GM21526 (cell line): ENCODE data around the gene ARHGEF40.

Experiments
- ATAC-seq: cut with Tn5 transposase; IDR thresholded peaks from one replicate; pipeline ENCODE4 v1.9.1; 2021; ENCODE audit warnings: moderate library complexity; ENCODE audit not compliant: unreplicated experiment, low FRiP score

Gene ARHGEF40

GRCh38 chr14:21070083-21070609, at the start of gene ARHGEF40:
TSS of gene ARHGEF40 (plus strand) at chr14:21070304. CDS start at chr14:21070397, 93 bp downstream.
- no peak for ATAC-seq

DNA sequence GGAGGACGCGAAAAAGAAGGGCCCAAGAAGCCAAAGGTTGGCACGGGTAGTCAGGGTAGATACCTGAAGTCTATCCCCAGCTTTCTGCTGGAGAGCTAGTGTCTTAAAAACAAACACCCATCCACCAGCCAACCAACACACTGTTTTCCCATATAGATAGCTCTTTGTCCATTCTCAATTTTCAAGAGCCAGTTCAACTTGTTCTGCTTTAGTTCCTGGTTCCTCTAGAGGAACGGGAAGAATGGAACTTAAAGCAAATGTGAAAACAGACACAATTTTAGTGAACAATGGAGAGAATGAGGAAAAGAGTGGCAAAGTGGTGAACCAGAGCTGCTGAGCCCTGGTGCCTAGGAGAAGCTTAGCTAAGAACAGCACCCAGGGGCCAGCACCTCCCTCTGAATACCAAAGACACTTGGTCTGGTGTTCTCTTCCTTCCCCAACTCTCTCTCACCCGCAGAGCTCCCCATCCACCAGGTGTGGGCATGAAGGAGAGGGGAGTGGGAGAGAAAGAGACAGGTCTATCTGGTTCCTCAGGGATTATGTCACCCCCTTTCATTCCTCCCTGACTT, 49.0 kb upstream of the ARHGEF40 start:
- no peak for ATAC-seq

- no peak for ATAC-seq
Observed at GRCh38 chr14:21022686-21023085, 47.4 kb upstream of the ARHGEF40 start.

DNA sequence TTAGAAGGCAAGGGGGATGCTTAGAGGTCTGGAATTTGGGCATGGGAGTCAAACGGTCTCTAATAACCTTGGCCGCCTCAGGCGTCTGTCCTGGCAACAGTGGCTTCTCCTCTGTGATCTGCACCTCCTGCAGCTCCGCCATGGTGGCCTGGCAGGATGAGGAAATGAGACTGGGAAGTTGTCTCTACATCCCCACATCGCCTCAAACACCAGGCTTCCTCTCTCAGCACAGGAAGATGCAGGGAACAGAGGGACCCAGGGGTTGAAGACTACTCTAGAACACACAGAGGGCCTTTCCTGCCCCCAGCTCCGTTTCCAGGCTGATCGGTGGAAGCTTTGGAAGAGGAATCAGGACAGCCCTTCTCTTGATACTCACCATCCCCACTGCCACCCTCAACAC, 46.9 kb upstream of the ARHGEF40 start:
- ATAC-seq = no peak

DNA sequence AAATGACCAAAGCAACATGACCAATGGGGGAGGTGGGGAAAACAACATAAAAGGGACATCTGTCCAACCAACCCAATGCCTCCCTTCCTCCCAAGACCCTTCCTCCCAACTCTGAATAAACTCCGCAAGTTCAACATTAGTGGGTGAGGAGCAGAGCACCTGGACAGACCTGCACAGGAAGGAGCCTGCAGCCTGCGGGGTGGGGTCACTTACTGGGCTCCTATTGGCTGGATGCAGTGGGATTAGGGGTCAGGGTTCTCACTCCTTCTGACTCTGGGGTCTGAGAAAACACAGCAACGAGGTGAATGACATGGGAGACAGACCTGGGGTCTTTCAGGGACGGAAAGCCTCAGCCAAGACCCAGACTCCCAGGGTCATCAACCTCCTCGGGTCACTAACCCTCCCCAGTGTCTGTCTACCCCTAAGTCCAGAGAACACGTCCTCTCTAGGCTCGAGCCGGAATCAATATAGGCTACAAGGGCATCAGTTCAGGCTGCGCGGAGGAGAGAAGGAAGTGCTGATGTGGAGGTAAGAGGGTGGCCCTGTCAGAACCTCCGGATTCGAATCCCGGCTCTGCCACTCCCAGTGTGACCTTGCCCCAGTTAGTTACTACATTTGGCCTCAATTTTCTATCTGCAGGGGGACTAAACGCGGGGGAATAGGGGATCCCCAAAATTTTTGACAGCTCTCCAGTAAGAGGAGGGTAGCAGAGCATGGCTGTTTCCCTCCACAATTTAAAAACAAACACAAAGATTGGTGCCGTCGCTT, 46.1 kb upstream of the ARHGEF40 start:
- no peak for ATAC-seq

GRCh38 chr14:21024585-21025370, 45.3 kb upstream of the ARHGEF40 start, which contains the start of gene NDRG2:
TSS of gene NDRG2 (minus strand) at chr14:21025061. CDS start at chr14:21023315, 1,746 bp downstream.
- no peak for ATAC-seq

GRCh38 chr14:21025371-21026273, 44.5 kb upstream of the ARHGEF40 start:
- no peak for ATAC-seq

DNA sequence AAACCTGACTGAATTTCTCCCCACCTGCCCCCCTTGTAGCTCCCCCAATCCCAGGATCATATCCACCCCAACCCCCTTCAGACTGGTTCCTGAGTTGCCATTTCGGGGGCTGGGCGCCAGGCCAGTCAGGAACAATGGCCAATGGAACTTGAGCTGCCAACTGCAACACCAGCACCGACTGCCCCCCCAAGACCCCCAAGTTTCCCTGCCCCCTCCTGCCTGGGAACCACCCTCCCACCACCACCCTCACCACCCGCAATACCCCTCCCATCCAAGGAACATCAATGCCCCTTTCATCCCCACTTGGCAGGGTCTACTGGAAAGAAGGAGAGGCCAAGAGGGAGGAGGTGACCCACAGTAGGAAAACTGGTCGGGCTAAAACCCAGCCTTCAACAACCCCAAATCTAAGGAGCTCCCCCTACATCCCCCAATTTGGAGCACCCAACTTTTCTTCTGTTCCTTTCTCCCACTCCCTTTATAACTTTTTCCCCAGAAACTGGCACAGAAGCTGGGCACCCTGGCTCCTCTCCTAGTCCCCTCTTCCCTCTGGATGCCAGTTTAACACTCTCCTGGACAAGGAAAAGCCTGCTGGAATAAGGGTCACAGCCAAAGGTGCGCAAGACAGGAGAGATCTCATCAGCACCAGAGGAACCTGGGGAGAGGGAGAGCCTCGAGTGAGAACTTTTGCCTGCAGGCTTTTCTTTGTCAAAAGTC, 43.7 kb upstream of the ARHGEF40 start:
- ATAC-seq = no peak

- ATAC-seq = no peak
Observed at GRCh38 chr14:21026988-21027315, 43.2 kb upstream of the ARHGEF40 start.

GRCh38 chr14:21029917-21030316, 40.2 kb upstream of the ARHGEF40 start, which contains the start of gene TPPP2:
TSS of gene TPPP2 (plus strand) at chr14:21030217. CDS start at chr14:21030582, 365 bp downstream.
- ATAC-seq = no peak

- no peak for ATAC-seq
Observed at GRCh38 chr14:21030531-21030930, 39.6 kb upstream of the ARHGEF40 start.

DNA sequence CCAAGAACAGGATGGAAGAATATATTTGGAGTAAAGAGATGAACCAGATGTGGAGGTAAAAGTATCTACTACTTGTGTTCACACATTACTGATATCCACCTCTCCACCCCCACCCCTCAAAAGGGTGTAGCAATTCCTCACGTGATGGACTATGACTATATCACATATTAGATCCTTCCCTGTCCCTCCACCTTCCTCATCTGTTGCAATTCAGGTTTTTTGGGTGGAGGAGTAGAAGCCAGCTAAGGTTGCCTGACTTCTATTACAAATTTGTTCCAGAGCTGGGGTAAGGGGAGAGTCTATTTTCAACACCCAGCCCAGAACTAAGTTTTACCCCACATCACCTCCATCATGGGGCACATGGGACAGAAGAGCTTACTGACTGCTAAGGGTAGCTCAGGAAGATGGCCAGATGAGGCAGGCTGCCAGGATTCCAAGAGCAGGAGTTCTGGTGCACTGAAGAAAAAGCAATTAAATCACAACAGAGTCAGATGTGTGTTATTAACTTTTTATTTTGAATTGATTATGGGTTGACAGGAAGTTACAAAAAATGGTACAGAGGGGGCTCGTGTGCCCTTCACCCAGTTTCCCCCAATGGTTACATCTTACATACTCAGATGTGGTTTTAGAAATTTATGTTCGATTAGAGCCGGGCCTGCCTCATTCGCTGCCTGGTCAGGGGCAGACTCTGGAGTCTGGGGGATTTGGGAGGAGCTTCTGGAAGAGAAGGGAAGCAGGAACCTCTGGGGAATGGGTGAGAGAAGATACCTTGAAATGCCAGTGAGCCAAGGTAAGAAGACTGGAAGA, 37.6 kb upstream of the ARHGEF40 start:
- no peak for ATAC-seq

DNA sequence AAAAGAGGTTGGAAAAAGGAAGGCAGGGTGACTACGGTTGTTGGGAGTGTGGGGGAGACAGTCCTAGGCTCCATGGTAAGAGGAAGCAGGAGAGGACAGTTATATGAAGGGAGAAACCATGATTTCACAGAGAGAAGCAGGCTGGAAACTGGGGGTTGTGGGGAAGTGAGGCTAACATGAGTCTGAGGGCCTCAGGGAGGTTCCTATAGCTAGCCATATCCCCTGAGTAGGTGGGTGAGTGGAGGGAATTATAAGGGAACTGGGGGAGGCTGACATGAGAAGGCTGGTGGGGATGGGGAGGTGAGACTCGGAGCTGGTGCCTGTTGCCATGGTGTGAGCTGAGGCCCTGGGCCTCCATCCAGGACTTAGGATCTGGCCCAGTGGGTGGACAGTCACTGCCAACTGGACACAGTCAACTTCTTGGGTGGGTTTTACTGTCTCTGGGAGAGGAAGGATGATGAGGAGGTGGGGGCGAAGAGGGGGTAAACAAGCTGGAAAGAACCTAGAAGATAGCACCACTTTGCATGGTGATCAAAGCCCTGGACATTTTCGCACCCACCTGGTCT, 36.9 kb upstream of the ARHGEF40 start:
- no peak for ATAC-seq

- no peak for ATAC-seq
Observed at GRCh38 chr14:21034707-21035106, 35.4 kb upstream of the ARHGEF40 start, which contains the start of gene RNASE13. TSS of gene RNASE13 (minus strand) at chr14:21034807. CDS start at chr14:21034288, 519 bp downstream.

DNA sequence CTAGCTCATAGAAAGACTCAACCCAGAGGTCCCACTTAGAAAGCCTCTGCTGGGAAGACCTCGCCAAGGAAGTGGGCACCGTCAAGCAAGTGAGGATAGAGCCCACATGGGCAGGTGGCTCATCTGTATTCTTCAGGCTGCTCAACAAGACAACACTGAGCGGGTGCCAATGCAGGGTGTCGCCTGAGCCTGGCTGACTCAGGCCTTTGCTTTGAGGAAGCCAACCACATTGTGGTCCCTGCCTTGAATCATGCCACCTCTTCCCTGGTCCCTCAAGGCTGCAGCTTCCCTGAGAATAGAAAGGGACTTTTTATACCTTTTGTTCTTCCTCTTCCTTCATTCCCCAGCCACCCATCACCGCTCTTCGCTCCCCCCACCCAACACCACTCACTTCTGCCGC, 33.4 kb upstream of the ARHGEF40 start:
- no peak for ATAC-seq

- ATAC-seq = no peak
Observed at GRCh38 chr14:21037156-21037555, 32.9 kb upstream of the ARHGEF40 start.

DNA sequence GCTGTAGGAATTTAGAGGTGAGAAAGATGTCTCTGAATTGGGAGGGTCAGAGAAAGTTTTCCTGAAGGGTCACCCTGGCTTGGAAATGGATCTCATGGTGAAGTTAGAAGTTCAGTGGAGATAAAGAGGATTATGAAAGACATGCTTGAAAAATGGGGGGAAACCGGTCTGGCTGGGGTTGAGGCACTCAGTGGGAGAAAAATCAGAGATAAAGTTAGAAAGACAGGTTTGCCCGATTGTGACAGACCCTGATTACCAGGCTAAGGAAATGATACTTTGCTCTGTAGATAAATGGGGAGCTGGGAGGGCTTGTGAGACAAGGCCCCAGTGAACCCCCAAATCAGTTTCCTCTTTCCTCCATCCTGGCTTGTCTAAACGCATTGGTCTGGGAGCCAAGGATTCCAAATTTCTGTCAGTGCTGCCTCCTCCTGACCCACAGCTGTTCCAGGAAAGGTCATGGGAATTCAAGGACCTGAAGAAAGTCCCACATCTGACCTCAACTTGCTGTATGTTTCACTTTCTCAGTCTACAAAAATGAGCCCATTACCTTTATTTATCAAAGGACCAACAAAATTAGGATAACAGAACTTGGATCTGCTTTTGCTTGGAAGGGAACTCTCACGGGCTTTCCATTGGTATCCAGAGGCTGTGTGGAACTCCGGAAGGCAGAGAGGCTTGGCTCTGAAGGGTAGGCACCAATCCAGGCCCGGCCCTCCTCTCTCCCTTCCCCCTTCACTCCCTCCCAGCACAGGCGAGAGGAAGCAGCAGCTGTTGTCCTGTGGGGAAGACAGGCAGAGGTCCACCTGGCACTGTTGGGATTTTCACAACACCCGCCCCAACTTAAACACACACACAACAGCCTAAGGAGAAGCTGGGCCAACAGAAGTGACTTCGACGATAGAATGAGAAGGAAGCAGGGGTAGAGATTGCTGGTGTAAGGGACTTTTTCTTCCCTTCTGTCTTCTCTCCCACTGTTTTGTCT, 31.4 kb upstream of the ARHGEF40 start:
- no peak for ATAC-seq
